Neuronal stem cell (in vitro differentiated cells): ENCODE measurements around the gene OCA2.

ENCODE experiments used
- DNase-seq: peaks from one replicate; pipeline ENCODE4 v3.0.0-alpha.2; 2013; ENCODE audit warnings: low spot score
- H2AFZ ChIP-seq: one replicate; pipeline ENCODE4 v1.6.1; 2013; ENCODE audit warnings: mild to moderate bottlenecking, low read length, inconsistent platforms
- H2AK5ac ChIP-seq: 2 replicates; pipeline ENCODE4 v1.6.1; 2013; ENCODE audit warnings: low read depth, mild to moderate bottlenecking, inconsistent platforms, low read length, moderate library complexity, mixed read lengths
- H2BK120ac ChIP-seq: 2 replicates; pipeline ENCODE4 v1.6.1; 2013; ENCODE audit warnings: low read depth, mild to moderate bottlenecking, inconsistent platforms, low read length, moderate library complexity, mixed read lengths
- H2BK12ac ChIP-seq: one replicate; pipeline ENCODE4 v1.6.1; 2013; ENCODE audit warnings: low read length, inconsistent platforms
- H2BK15ac ChIP-seq: 2 replicates; pipeline ENCODE4 v1.6.1; 2013; ENCODE audit warnings: mild to moderate bottlenecking, low read length, inconsistent platforms, mixed read lengths
- H2BK5ac ChIP-seq: one replicate; pipeline ENCODE4 v1.6.1; 2013; ENCODE audit warnings: inconsistent platforms, mild to moderate bottlenecking, low read length, moderate library complexity
- H3K14ac ChIP-seq: one replicate; pipeline ENCODE4 v1.6.1; 2013; ENCODE audit warnings: low read length, inconsistent platforms
- H3K18ac ChIP-seq: 2 replicates; pipeline ENCODE4 v1.6.1; 2013; ENCODE audit warnings: low read length, inconsistent platforms
- H3K23ac ChIP-seq: 2 replicates; pipeline ENCODE4 v1.6.1; 2013; ENCODE audit warnings: low read depth, mild to moderate bottlenecking, mixed read lengths, low read length, inconsistent platforms; ENCODE audit not compliant: poor library complexity
- H3K27ac ChIP-seq: replicated peaks from 3 replicates; pipeline ENCODE4 v1.5.1; 2013; ENCODE audit warnings: low read length, inconsistent platforms
- H3K27me3 ChIP-seq, 3 experiments: 2 replicates each; pipeline ENCODE4 v1.6.1; 2013; ENCODE audit warnings: low read length in 3 of 3, mild to moderate bottlenecking in 2 of 3, inconsistent platforms in 1 of 3, low read depth in 1 of 3, mixed read lengths in 1 of 3, moderate library complexity in 1 of 3; ENCODE audit not compliant: control insufficient read depth in 3 of 3, insufficient read depth in 3 of 3
- H3K36me3 ChIP-seq, 2 donors: replicated peaks in 1 of 2; 2 replicates each; pipeline ENCODE4 v1.6.1; 2013; ENCODE audit warnings: low read length in 2 of 2; ENCODE audit not compliant: control insufficient read depth in 2 of 2, insufficient read depth in 2 of 2
- H3K4ac ChIP-seq: 2 replicates; pipeline ENCODE4 v1.6.1; 2013; ENCODE audit warnings: inconsistent platforms, mild to moderate bottlenecking, low read length, moderate library complexity
- H3K4me1 ChIP-seq, 2 donors: 1 replicate in 1 of 2; 2 replicates in 1 of 2; pipeline ENCODE4 v1.6.1; 2013; ENCODE audit warnings: low read length in 2 of 2, low read depth in 1 of 2; ENCODE audit not compliant: control insufficient read depth in 2 of 2, insufficient read depth in 1 of 2
- H3K4me2 ChIP-seq: one replicate; pipeline ENCODE4 v1.6.1; 2013; ENCODE audit warnings: mild to moderate bottlenecking, low read length, inconsistent platforms; ENCODE audit not compliant: insufficient read depth, poor library complexity, severe bottlenecking
- H3K4me3 ChIP-seq, 2 donors: 2 replicates each; pipeline ENCODE4 v1.5.1; 2013; ENCODE audit warnings: low read length in 2 of 2, mild to moderate bottlenecking in 2 of 2, inconsistent platforms in 1 of 2, moderate library complexity in 1 of 2
- H3K79me1 ChIP-seq: one replicate; pipeline ENCODE4 v1.6.1; 2013; ENCODE audit warnings: low read depth, mild to moderate bottlenecking, inconsistent platforms, low read length, moderate library complexity
- H3K9ac ChIP-seq: one replicate; pipeline ENCODE4 v1.6.1; 2013; ENCODE audit warnings: mild to moderate bottlenecking, low read depth, low read length, inconsistent platforms; ENCODE audit not compliant: poor library complexity
- H3K9me3 ChIP-seq, 2 donors: replicated peaks in 1 of 2; 2 replicates each; pipeline versions ENCODE3 to v1.6.1; 2013; ENCODE audit warnings: low read length in 2 of 2, mild to moderate bottlenecking in 2 of 2, inconsistent platforms in 1 of 2, low read depth in 1 of 2, mixed read lengths in 1 of 2, moderate library complexity in 1 of 2; ENCODE audit not compliant: control insufficient read depth in 2 of 2, insufficient read depth in 1 of 2
- H4K8ac ChIP-seq: one replicate; pipeline ENCODE4 v1.6.1; 2013; ENCODE audit warnings: low read depth, mild to moderate bottlenecking, inconsistent platforms, low read length, moderate library complexity
- H4K91ac ChIP-seq: one replicate; pipeline ENCODE4 v1.6.1; 2013; ENCODE audit warnings: low read length, low read depth, mild to moderate bottlenecking, inconsistent platforms; ENCODE audit not compliant: poor library complexity
- WGBS, 2 donors: extraction: QIAGEN DNeasy Blood & Tissue Kit; methylation state at CpG; one replicate each; pipeline ENCODE4 v1.1.7; 2013; ENCODE audit warnings: missing lambda C conversion rate in 2 of 2, mixed read lengths in 1 of 2; ENCODE audit not compliant: insufficient read length in 2 of 2, insufficient replicate concordance in 1 of 2; ENCODE audit errors: extremely low coverage in 2 of 2; 5-methylcytosine and 5-hydroxymethylcytosine counted together

The OCA2 gene

DNA sequence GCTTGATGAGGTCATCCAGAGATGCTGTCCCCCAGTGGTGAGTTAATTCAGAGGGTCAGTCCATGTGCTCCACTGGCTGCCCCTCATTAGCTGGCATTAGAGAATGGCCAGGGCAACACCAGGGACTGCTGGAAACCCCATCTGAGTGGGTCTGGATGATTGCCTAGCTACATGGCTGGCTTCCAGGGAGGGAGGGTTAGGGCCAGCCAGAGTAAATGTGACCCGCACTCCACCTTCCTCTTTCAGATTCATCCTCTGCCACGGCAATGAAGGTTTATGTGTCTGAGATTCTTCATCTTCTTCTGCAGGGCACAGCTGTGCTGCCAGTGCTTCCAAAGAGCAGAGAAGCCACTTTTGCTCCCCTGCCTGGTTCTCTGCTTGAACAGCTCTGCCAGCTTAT, 391.9 kb downstream of the OCA2 start:
- H3K18ac ChIP-seq, result no peak overlapping the region
- H4K8ac ChIP-seq, result no peak overlapping the region
- no peaks in the 10 kb centered on the region for H3K79me1 ChIP-seq
- H3K4me3 ChIP-seq, result no peak overlapping the region
- peaks cover 0 to 2% of the 10 kb centered on the region in 2 donors for H3K9me3 ChIP-seq
- H2BK120ac ChIP-seq, result no peak overlapping the region
- H3K4me1 ChIP-seq, result peaks cover 0 to 6% of the 10 kb centered on the region in 2 donors
- no peak overlapping the region for H4K91ac ChIP-seq
- H3K4ac ChIP-seq, result no peak overlapping the region
- no peak overlapping the region for H3K23ac ChIP-seq
- H3K14ac ChIP-seq, result no peak overlapping the region
- H2BK15ac ChIP-seq, result no peak overlapping the region
- H3K9ac ChIP-seq, result no peak overlapping the region
- H2AFZ ChIP-seq, result no peak overlapping the region
- no peak overlapping the region for H3K4me2 ChIP-seq
- no peak for DNase-seq
- no peaks in the 10 kb centered on the region for H3K27me3 ChIP-seq
- no peak overlapping the region for H3K27ac ChIP-seq
- H2BK5ac ChIP-seq, result no peak overlapping the region
- no peak overlapping the region for H2BK12ac ChIP-seq
- H3K36me3 ChIP-seq, result no peaks in the 10 kb centered on the region
- WGBS, 2 donors, result no CpG with 5 or more reads among the region's 2 CpGs
- H2AK5ac ChIP-seq, result no peak overlapping the region

DNA sequence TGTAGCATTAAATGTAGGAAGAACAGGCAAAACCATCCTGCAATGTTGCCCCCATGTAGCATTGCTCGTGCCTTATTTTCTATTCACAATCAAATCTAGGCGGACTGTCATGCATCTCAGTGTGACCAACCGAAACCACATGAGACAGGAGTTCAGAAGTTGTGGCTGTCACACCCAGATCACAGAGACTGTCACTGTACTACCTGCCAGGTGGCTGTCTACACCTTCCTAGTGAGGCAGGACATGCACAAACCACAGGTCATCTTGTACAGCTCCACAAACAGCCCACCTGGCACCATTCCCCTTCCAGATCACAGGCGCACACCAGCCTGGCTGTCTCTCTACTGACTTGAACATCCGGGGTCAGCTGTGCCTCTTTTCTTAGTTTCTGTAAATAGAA, 392.8 kb downstream of the OCA2 start:
- H3K79me1 ChIP-seq, result no peaks in the 10 kb centered on the region
- H3K27ac ChIP-seq, result no peak overlapping the region
- no peak overlapping the region for H3K4ac ChIP-seq
- H3K4me2 ChIP-seq, result no peak overlapping the region
- H3K14ac ChIP-seq, result no peak overlapping the region
- WGBS, 2 donors, result no CpG with 5 or more reads among the region's 5 CpGs
- peaks cover 0 to 2% of the 10 kb centered on the region in 2 donors for H3K9me3 ChIP-seq
- H2BK5ac ChIP-seq, result no peak overlapping the region
- no peaks in the 10 kb centered on the region for H3K36me3 ChIP-seq
- no peak overlapping the region for H4K8ac ChIP-seq
- H3K23ac ChIP-seq, result no peak overlapping the region
- H4K91ac ChIP-seq, result no peak overlapping the region
- no peak overlapping the region for H2BK12ac ChIP-seq
- no peak overlapping the region for H2AK5ac ChIP-seq
- peak overlapping the region; percentile 80 for H3K18ac ChIP-seq
- H3K9ac ChIP-seq, result no peak overlapping the region
- no peak for DNase-seq
- H2BK15ac ChIP-seq, result peak overlapping the region; percentile 54
- no peak overlapping the region for H3K4me3 ChIP-seq
- no peak overlapping the region for H2BK120ac ChIP-seq
- no peak overlapping the region for H2AFZ ChIP-seq
- H3K4me1 ChIP-seq, result peaks cover 0 to 6% of the 10 kb centered on the region in 2 donors
- H3K27me3 ChIP-seq, result no peaks in the 10 kb centered on the region

DNA sequence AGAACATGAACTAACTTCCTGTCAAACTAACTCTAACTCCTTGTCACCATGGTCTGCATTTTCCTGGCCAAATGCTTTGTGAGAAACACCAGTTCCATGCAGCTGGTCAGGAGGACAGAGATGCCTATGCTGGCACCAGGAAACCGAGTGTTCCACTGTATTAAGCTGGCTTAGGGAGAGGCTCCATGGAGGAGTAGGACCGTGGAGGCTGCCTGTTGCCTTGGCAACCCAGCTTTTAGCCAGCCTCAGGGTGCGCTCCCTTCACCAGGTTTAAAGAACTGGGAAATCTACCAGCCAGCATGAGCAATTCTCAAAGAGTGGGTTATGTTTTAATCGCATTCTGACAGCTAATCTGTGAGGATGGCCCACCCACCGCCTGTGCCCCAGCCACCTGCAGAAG, 394.1 kb downstream of the OCA2 start:
- H2AK5ac ChIP-seq, result no peak overlapping the region
- H3K9me3 ChIP-seq, result peaks cover 0 to 2% of the 10 kb centered on the region in 2 donors
- H3K27me3 ChIP-seq, result no peaks in the 10 kb centered on the region
- H2BK12ac ChIP-seq, result no peak overlapping the region
- H3K79me1 ChIP-seq, result no peaks in the 10 kb centered on the region
- H4K91ac ChIP-seq, result no peak overlapping the region
- no peak overlapping the region for H3K4me2 ChIP-seq
- H3K4me3 ChIP-seq, result no peak overlapping the region
- no peak for DNase-seq
- peak overlapping the region; percentile 90 for H4K8ac ChIP-seq
- no peak overlapping the region for H2AFZ ChIP-seq
- no peak overlapping the region for H3K23ac ChIP-seq
- H3K27ac ChIP-seq, result no peak overlapping the region
- no peak overlapping the region for H2BK5ac ChIP-seq
- H3K9ac ChIP-seq, result no peak overlapping the region
- WGBS, 2 donors, result no CpG with 5 or more reads among the region's 5 CpGs
- no peak overlapping the region for H3K14ac ChIP-seq
- H2BK120ac ChIP-seq, result no peak overlapping the region
- H3K4me1 ChIP-seq, result peaks cover 0 to 6% of the 10 kb centered on the region in 2 donors
- no peak overlapping the region for H2BK15ac ChIP-seq
- H3K4ac ChIP-seq, result no peak overlapping the region
- no peak overlapping the region for H3K18ac ChIP-seq
- H3K36me3 ChIP-seq, result no peaks in the 10 kb centered on the region
